Kidney (tissue), 14 donors: ENCODE results near the gene CD52. TPM values are rescaled to one million over a fixed set of nuclear protein-coding genes. Genes with fewer than 3 reads are reported as not detected.
A peak's percentile ranks its signal among the peaks of the same experiment; 100 is the strongest.

Experiments used
- DNase-seq, 5 donors: peaks; one replicate each; pipeline ENCODE4 v3.0.0-alpha.2; 2013 to 2020
- FAIRE-seq: peaks from 2 replicates; lab custom pipeline; 2012; peaks lifted over from hg19 to GRCh38; lab: Jason Lieb, UNC
- H3K27ac ChIP-seq, 2 donors: one replicate each; pipeline ENCODE4 v1.7.0; 2013; ENCODE audit warnings: low read depth in 2 of 2, low read length in 2 of 2, inconsistent platforms in 1 of 2
- H3K27me3 ChIP-seq: one replicate; pipeline ENCODE4 v1.7.1; 2013; ENCODE audit warnings: low read length, inconsistent platforms; ENCODE audit not compliant: control insufficient read depth, insufficient read depth
- H3K36me3 ChIP-seq, 3 donors: one replicate each; pipeline versions ENCODE4 v1.7.0 to v1.7.1; 2013; ENCODE audit warnings: low read length in 3 of 3, control low read depth in 1 of 3, inconsistent platforms in 1 of 3; ENCODE audit not compliant: insufficient read depth in 3 of 3, control insufficient read depth in 2 of 3
- H3K4me1 ChIP-seq, 3 donors: one replicate each; pipeline versions ENCODE4 v1.7.0 to v1.7.1; 2013; ENCODE audit warnings: low read length in 3 of 3, inconsistent platforms in 1 of 3, low read depth in 1 of 3; ENCODE audit not compliant: control insufficient read depth in 2 of 3, insufficient read depth in 2 of 3
- H3K4me3 ChIP-seq, 3 donors: one replicate each; pipeline versions ENCODE4 v1.7.0 to v1.8.1; 2013; ENCODE audit warnings: low read length in 3 of 3, control low read depth in 1 of 3, inconsistent platforms in 1 of 3
- H3K9ac ChIP-seq, 3 donors: one replicate each; pipeline versions ENCODE4 v1.7.0 to v1.7.1; 2013; ENCODE audit warnings: low read length in 3 of 3, control low read depth in 1 of 3, inconsistent platforms in 1 of 3
- H3K9me3 ChIP-seq, 3 donors: one replicate each; pipeline versions ENCODE4 v1.7.0 to v1.7.1; 2013; ENCODE audit warnings: low read length in 3 of 3, control low read depth in 1 of 3, inconsistent platforms in 1 of 3; ENCODE audit not compliant: control insufficient read depth in 2 of 3, insufficient read depth in 1 of 3
- intact Hi-C: fragments of 100-400 bp; cut with DNase I; formaldehyde crosslinking; loops from one replicate; pipeline ENCODE4 v1.11.1; 2022
- polyA plus RNA-seq: library from polyadenylated mRNA; stranded (reverse); fragments of 350-450 nt; fragmentation: Illumina TruSeq; extraction: RNeasy Lipid Tissue Mini Kit (QIAGEN cat#74804); gene quantifications from one replicate; pipeline ENCODE4 v1.2.3, GENCODE V29; 2014; ENCODE audit warnings: low read depth, low replicate concordance; ENCODE audit not compliant: insufficient read depth
- total RNA-seq: library from RNA; stranded (reverse); fragmentation: NEBNext Ultra II Directional; extraction: Animal tissue kit (Norgen Biotek cat#: 25700); gene quantifications from one replicate; pipeline ENCODE4 v1.2.1, GENCODE V29; 2021
- TF ChIP-seq, protein P1 (sequence below): IDR thresholded peaks from 3 replicates; pipeline ENCODE4 v1.5.1; 2012; ENCODE audit warnings: mild to moderate bottlenecking, moderate library complexity, borderline replicate concordance; ENCODE audit not compliant: insufficient read depth; ENCODE audit errors: extremely low read depth
- donor health status: control.
- donor health status: control.
- donor health status: control.
- donor health status: control.
- donor health status: control.
- donor health status: DM: yes; HTN: yes; CAD: no.
- donor health status: Normal renal cell carcinoma (clear cell type).

The CD52 gene
- total and polyA plus RNA-seq, 2 donors from 2014 or later: 13.2 to 30.8 TPM

DNA sequence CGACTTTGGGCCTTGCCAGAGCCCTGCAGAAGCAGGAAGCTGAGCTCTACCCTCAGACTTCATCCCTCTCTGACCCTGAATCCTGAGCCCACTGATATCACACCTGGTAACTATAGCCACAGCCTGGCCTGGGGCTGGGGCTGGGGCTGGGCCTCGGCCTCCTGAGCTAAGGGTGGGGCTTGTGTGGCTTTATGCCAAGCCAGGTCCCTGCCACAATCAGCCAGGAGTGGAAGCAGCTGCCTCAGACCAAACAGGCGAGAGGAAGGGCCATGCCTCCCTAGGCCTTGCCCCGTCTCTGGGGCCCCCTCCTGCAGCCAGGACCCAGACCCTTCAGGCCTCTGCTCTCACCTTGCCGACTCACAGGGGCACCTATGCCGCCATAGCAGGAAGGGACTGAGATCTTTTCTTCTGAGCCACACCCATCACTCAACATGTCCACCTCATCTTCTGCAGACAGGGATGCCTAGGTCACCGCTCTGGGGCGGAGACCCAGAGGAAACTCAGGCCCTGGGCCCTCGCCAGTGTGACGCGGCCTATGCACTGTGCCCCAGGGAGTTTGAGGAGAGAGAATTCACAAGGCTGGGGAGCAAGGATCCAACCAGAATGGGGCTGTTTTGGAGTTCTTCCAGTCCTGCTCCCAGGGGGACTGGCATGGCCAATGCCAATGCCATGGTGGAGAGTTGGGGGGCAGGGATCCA, 17.0 kb upstream of the CD52 start:
- intact Hi-C loops: no loop called here
- Histone ChIP-seq H3K4me1 (peaks cover 0 to 3% (median 2%) of the 10 kb centered on the region in 3 donors), H3K27me3 (no peaks in the 10 kb centered on the region), H3K9me3 (no peaks in the 10 kb centered on the region), H3K4me3 (no peak overlapping the region), H3K9ac (no peak overlapping the region), H3K36me3 (no peaks in the 10 kb centered on the region), H3K27ac (no peak overlapping the region)
- no peak for FAIRE-seq
- TF ChIP-seq, protein P1, sequence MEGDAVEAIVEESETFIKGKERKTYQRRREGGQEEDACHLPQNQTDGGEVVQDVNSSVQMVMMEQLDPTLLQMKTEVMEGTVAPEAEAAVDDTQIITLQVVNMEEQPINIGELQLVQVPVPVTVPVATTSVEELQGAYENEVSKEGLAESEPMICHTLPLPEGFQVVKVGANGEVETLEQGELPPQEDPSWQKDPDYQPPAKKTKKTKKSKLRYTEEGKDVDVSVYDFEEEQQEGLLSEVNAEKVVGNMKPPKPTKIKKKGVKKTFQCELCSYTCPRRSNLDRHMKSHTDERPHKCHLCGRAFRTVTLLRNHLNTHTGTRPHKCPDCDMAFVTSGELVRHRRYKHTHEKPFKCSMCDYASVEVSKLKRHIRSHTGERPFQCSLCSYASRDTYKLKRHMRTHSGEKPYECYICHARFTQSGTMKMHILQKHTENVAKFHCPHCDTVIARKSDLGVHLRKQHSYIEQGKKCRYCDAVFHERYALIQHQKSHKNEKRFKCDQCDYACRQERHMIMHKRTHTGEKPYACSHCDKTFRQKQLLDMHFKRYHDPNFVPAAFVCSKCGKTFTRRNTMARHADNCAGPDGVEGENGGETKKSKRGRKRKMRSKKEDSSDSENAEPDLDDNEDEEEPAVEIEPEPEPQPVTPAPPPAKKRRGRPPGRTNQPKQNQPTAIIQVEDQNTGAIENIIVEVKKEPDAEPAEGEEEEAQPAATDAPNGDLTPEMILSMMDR: no peak
- no peak for DNase-seq

DNA sequence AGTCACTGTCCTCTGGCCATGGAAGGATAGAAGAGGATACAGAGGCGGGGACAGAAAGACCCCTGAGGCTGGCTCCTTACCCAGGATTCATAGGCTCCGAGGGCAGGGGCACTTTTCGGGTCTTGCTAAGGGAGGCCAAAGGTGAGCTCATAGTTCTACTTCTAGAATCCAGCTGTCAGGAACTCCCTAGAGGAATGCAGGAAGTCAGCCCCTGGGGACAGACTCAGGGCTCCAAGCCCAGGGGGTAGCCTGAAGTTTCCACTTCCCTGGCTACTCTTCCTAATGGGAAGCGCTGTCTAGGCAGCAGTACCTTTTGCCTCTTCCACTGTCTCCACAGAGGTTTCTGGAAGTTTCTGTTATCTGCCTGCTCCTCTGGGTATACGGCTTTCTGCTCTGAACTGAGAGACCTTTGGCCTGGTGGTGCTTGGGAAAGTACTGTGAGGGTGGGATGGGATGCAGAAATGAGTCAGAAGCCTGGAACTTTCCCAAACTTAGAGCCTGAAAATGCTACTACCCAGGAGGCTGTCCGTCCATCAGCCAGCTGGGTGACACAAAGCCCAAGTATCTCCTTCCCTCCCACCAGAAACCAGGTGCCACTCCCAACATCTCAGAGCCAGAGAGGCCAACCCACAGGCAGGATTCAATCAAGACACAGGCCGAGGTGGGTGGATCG, 14.9 kb upstream of the CD52 start:
- Histone ChIP-seq H3K9me3 (no peaks in the 10 kb centered on the region), H3K36me3 (no peaks in the 10 kb centered on the region), H3K27ac (no peak overlapping the region), H3K4me3 (no peak overlapping the region), H3K4me1 (peaks cover 0 to 7% (median 5%) of the 10 kb centered on the region in 3 donors), H3K9ac (no peak overlapping the region), H3K27me3 (no peaks in the 10 kb centered on the region)
- intact Hi-C loops: no loop called here
- FAIRE-seq: no peak
- DNase-seq: no peak
- TF ChIP-seq, protein P1: no peak

DNA sequence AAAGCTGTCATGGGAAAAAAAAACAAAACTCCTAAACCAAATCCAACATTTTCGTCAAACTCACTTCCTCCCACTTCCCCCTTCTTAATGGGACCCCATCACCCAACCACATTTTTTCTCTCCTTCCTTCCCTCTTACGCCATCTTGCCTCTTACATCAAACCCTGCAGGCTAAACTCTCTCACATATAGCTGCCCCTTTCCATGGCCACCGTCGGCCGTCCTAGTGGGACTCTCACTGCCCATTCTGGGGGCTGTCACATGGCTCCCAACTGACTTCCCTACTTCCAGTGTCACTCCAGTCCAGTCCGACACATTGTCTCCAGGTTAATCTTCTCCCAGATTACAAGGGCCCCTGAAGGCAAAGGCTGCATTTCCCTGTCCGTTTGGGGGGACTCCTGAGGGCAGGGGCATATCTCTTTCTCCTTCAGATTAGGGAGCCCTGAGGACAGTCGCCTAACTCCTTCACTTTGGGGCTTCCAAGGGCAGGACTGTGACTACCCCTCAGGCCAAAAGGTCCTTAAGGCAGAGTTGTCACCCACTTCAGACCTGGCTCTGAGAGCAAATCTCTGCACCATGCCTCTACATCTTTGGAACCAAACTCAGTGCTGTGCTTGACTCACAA, 12.0 kb upstream of the CD52 start:
- TF ChIP-seq, protein P1: no peak
- intact Hi-C loops: no loop called here
- DNase-seq: no peak
- H3K4me3 ChIP-seq: peak overlapping the region; percentile 77 to 87 (median 82)
- no peaks in the 10 kb centered on the region for H3K27me3 ChIP-seq
- H3K9ac ChIP-seq: peak overlapping the region; percentile 64 to 68 (median 67)
- FAIRE-seq: no peak
- no peak overlapping the region for H3K27ac ChIP-seq
- H3K36me3 ChIP-seq: no peaks in the 10 kb centered on the region
- H3K9me3 ChIP-seq: no peaks in the 10 kb centered on the region
- H3K4me1 ChIP-seq: peaks cover 0 to 7% (median 5%) of the 10 kb centered on the region in 3 donors
